Measurements from ENCODE around the gene B4GALNT4. TPM values are rescaled to one million over a fixed set of nuclear protein-coding genes. Genes with fewer than 3 reads are reported as not detected.
"Not testable (repeated sequence)": the region's sequence is repeated elsewhere in the genome, so short reads cannot be mapped to it uniquely, and the experiment has no call there.

Gene B4GALNT4, protein sequence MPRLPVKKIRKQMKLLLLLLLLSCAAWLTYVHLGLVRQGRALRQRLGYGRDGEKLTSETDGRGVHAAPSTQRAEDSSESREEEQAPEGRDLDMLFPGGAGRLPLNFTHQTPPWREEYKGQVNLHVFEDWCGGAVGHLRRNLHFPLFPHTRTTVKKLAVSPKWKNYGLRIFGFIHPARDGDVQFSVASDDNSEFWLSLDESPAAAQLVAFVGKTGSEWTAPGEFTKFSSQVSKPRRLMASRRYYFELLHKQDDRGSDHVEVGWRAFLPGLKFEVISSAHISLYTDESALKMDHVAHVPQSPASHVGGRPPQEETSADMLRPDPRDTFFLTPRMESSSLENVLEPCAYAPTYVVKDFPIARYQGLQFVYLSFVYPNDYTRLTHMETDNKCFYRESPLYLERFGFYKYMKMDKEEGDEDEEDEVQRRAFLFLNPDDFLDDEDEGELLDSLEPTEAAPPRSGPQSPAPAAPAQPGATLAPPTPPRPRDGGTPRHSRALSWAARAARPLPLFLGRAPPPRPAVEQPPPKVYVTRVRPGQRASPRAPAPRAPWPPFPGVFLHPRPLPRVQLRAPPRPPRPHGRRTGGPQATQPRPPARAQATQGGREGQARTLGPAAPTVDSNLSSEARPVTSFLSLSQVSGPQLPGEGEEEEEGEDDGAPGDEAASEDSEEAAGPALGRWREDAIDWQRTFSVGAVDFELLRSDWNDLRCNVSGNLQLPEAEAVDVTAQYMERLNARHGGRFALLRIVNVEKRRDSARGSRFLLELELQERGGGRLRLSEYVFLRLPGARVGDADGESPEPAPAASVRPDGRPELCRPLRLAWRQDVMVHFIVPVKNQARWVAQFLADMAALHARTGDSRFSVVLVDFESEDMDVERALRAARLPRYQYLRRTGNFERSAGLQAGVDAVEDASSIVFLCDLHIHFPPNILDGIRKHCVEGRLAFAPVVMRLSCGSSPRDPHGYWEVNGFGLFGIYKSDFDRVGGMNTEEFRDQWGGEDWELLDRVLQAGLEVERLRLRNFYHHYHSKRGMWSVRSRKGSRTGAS
- total RNA-seq (2014; rRNA removed; shearing (Covaris generic)): 0.08 TPM in 1 of 2 replicates, not detected in the other

DNA sequence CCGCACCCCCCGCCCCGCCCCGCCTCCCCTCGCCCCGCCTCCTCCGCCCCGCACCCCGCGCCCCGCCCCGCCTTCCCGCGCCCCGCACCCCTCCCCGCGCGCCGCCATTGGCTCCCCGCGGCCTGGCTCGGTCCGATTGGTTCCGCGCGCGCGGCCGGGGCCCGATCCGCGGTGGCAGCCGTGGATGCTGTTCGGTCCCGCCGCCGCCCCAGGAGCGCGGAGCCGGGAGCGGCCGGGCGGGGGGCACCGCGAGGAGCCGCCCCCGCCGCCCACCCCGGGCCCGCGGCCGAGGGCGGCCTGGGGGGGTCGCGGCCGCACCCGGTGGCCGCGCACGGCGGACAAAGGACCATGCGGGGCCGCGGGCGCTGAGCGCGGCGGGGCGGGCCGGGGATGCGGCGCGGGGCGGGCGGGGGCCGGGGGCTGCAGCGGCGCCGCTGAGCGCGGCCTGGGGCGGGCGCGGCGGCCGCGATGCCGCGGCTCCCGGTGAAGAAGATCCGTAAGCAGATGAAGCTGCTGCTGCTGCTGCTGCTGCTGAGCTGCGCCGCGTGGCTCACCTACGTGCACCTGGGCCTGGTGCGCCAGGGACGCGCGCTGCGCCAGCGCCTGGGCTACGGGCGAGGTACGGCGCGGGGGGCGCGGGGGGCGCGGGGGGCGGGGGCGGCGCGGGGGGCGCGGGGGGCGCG is at the start of gene B4GALNT4:
Gene B4GALNT4 (plus strand): TSS at position 164 of the 683 bp plus-strand sequence. CDS start 305 bp downstream, at position 469.
- DNase-seq: no peak
- H3K36me3 ChIP-seq: no peaks in the 10 kb centered on the region
- H3K27ac ChIP-seq: no peak within 1 kb of the TSS
- no peak within 1 kb of the TSS for H3K4me3 ChIP-seq
- no peaks in the 10 kb centered on the region for H3K9me3 ChIP-seq (replicated peaks)
- H3K4me1 ChIP-seq: no peaks in the 10 kb centered on the region
- H3K27me3 ChIP-seq: no peaks in the 10 kb centered on the region

DNA sequence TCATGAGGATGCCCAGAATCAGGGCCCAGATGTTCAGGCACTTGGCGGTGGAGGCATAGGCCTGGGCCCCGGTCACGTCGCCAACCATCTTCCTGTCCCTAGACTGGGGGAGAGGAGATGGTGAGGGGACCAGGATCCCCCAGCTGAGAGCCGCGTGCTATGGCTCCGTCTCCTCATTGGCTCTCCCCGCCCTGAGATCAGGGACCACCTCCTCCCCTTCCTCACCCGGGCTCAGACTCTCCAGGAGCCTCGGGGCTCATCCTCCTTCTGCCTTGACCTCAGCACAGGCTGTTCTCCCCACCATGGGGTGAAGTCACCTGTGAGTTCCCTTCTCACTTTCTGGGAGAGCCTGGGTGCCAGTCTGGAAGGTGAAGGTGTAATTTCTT is 49.4 kb upstream of the B4GALNT4 start:
- not testable (repeated sequence) for H3K36me3 ChIP-seq; H3K27me3 ChIP-seq; H3K9me3 ChIP-seq (replicated peaks); H3K27ac ChIP-seq; H3K4me1 ChIP-seq
- DNase-seq: peak in 1 of 2 experiments; percentile 37
- H3K4me3 ChIP-seq: peak overlapping the region; percentile 78

- Histone ChIP-seq H3K36me3 (no peaks in the 10 kb centered on the region), H3K27ac (no peak overlapping the region), H3K27me3 (no peaks in the 10 kb centered on the region), H3K4me1 (peaks cover 11% of the 10 kb centered on the region), H3K9me3 (replicated peaks) (no peaks in the 10 kb centered on the region), H3K4me3 (no peak overlapping the region)
- no peak for DNase-seq
Measured at GRCh38 chr11:324156-324555, 45.1 kb upstream of the B4GALNT4 start.

DNA sequence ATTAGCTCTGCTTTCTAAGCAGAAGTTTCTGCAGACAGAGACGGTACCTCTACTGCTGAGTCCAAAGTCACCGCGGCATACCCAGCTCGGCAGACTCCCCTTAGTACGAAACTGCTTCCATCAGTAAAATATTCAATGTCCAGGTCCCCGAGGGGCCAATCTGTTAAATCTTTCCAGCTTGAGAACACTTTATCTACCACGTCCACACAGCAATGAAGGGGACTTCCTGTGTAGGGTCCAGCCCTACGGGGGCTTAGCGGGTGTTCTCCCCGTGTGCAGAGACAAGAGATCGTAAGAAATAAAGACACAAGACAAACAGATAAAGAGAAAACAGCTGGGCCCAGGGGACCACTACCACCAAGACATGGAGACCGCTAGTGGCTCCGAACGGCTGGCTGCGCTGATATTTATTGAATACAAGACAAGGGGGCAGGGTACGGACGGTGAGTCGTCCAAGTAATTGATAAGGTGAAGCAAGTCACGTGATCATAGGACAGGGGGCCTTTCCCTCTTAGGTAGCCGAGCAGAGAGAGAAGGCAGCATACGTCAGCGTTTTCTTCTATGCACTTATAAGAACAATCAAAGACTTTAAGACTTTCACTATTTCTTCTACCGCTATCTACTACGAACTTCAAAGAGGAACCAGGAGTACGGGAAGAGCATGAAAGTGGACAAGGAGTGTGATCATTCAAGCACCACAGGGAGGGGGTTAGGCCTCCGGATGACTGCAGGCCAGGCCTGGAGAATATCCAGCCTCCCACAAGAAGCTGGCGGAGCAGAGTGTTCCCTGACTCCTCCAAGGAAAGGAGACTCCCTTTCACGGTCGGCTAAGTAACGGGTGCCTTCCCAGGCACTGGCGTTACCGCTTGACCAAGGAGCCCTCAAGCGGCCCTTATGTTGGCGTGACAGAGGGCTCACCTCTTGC is 44.4 kb upstream of the B4GALNT4 start:
- H3K27me3 ChIP-seq; H3K9me3 ChIP-seq (replicated peaks); H3K36me3 ChIP-seq; H3K4me3 ChIP-seq; DNase-seq; H3K27ac ChIP-seq: not testable (repeated sequence)
- peaks cover 11% of the 10 kb centered on the region for H3K4me1 ChIP-seq

DNA sequence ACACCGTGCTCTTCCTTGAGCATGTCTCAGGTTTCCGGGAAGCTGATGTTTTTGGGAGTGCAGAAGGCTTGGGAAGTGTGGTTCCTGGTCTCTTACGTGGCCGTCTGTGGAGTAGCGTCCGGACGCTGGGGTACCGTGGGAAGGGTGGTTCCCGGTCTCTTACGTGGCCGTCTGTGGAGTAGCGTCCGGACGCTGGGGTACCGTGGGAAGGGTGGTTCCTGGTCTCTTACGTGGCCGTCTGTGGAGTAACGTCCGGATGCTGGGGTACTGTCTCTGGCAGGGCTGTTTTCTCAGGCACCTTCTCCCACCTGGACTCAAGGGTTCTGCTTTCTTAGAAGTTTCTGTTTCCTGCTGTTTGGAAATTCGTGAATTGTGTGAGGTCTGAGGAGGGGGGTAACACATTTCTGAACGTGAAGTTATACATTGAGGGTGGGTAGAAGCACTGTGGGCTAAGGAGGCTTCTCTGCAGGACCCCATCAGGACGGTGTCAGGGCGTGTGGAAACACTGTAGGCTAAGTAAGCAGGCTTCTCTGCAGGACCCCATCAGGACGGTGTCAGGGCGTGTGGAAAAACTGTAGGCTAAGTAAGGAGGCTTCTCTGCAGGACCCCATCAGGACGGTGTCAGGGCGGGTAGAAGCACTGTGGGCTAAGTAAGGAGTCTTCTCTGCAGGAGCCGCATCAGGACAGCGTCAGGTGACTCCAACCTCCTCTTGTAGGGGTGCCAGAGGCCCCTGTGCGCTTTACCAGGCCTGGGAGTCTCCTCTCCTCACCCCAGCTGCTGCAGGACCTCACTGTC is 43.3 kb upstream of the B4GALNT4 start:
- Histone ChIP-seq H3K27me3 (no peaks in the 10 kb centered on the region), H3K4me1 (peaks cover 11% of the 10 kb centered on the region), H3K36me3 (no peaks in the 10 kb centered on the region), H3K4me3 (no peak overlapping the region), H3K27ac (no peak overlapping the region; the same call in 1 of the 2 replicates), H3K9me3 (replicated peaks) (no peaks in the 10 kb centered on the region)
- no peak for DNase-seq

- peaks cover 11% of the 10 kb centered on the region for H3K4me1 ChIP-seq
- H3K36me3 ChIP-seq: no peaks in the 10 kb centered on the region
- no peaks in the 10 kb centered on the region for H3K9me3 ChIP-seq (replicated peaks)
- peak in 1 of 2 experiments; percentile 20 for DNase-seq
- H3K4me3 ChIP-seq: peak overlapping the region; percentile 35; the same call in 1 of the 2 replicates
- H3K27ac ChIP-seq: peak overlapping the region; percentile 7; the same call in 1 of the 2 replicates
- no peaks in the 10 kb centered on the region for H3K27me3 ChIP-seq
Measured at GRCh38 chr11:326592-326841, 42.8 kb upstream of the B4GALNT4 start.

- H3K27ac ChIP-seq: peak overlapping the region; percentile 7; the same call in 1 of the 2 replicates
- H3K4me1 ChIP-seq: peaks cover 11% of the 10 kb centered on the region
- DNase-seq: peak; percentile 42 to 60
Measured at GRCh38 chr11:326842-327580, 42.3 kb upstream of the B4GALNT4 start.

GRCh38 chr11:327581-327923 is 41.7 kb upstream of the B4GALNT4 start:
- peak overlapping the region; percentile 35 for H3K4me3 ChIP-seq
- no peak overlapping the region; the same call in 1 of the 2 replicates for H3K27ac ChIP-seq
- H3K27me3 ChIP-seq: no peaks in the 10 kb centered on the region
- H3K9me3 ChIP-seq (replicated peaks): no peaks in the 10 kb centered on the region
- peaks cover 11% of the 10 kb centered on the region for H3K4me1 ChIP-seq
- no peaks in the 10 kb centered on the region for H3K36me3 ChIP-seq
- DNase-seq: no peak

More at GRCh38 chr11:326842-327580, 42.3 kb upstream of the B4GALNT4 start:
- H3K4me3 ChIP-seq: peak overlapping the region; percentile 35
- H3K27me3 ChIP-seq: no peaks in the 10 kb centered on the region
- no peaks in the 10 kb centered on the region for H3K36me3 ChIP-seq
- no peaks in the 10 kb centered on the region for H3K9me3 ChIP-seq (replicated peaks)

DNA sequence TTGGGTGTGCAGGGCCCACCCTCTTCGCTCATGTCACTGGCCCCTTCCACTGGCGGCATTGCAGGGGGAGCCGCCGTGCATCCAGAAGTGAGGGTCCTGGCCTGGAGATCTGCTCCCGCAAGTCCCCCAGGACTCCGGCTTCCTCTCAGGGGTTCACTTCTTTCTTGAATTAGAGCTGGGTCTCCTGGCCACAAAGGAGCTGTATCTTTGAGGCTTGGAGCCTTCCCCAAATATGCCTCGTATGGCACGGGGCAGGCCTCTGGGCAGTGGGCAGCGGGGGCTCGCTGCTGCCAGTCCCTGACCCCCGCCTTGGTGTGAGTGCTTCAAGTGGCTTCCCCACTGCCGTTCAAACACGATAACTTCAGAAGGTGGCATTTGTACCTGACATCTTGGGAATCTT is 41.3 kb upstream of the B4GALNT4 start:
- no peaks in the 10 kb centered on the region for H3K9me3 ChIP-seq (replicated peaks)
- peaks cover 11% of the 10 kb centered on the region for H3K4me1 ChIP-seq
- no peak for DNase-seq
- H3K36me3 ChIP-seq: no peaks in the 10 kb centered on the region
- no peaks in the 10 kb centered on the region for H3K27me3 ChIP-seq
- H3K27ac ChIP-seq: no peak overlapping the region
- no peak overlapping the region for H3K4me3 ChIP-seq

- DNase-seq; H3K36me3 ChIP-seq; H3K4me3 ChIP-seq; H3K9me3 ChIP-seq (replicated peaks); H3K27me3 ChIP-seq: not testable (repeated sequence)
- Histone ChIP-seq H3K27ac (0 out of 2 replicates have a peak overlapping the region, but pooled peaks have one; percentile 5), H3K4me1 (peaks cover 11% of the 10 kb centered on the region)
Measured at GRCh38 chr11:328516-329100, 40.7 kb upstream of the B4GALNT4 start.

DNA sequence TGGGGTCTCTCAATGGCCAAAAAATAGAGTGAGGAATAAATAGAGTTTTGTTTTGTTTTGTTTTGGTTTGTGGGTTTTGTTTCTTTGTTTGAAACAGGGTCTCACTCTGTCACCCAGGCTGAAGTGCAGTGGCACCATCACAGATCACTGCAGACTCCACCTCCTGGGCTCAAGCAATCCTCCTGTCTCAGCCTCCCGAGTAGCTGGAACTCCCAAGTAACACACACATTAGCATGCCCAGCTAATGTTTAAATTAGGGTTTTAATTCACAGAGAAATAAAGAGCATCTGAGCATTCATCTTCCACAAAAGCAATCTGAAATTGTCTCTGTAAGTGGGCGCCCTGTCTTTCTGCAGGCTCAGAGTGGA is 39.4 kb upstream of the B4GALNT4 start:
- Histone ChIP-seq H3K36me3 (no peaks in the 10 kb centered on the region), H3K9me3 (replicated peaks) (no peaks in the 10 kb centered on the region), H3K27me3 (no peaks in the 10 kb centered on the region), H3K4me1 (peaks cover 13% of the 10 kb centered on the region), H3K27ac (no peak overlapping the region), H3K4me3 (no peak overlapping the region)
- DNase-seq: no peak

GRCh38 chr11:330307-330693 is 39.0 kb upstream of the B4GALNT4 start:
- Histone ChIP-seq H3K27me3 (no peaks in the 10 kb centered on the region), H3K9me3 (replicated peaks) (no peaks in the 10 kb centered on the region), H3K36me3 (no peaks in the 10 kb centered on the region), H3K4me3 (no peak overlapping the region), H3K4me1 (peaks cover 13% of the 10 kb centered on the region), H3K27ac (no peak overlapping the region)
- no peak for DNase-seq

Data from SJCRH30 (cell line).